Middle frontal gyrus (tissue), 1 donor: ENCODE results near the gene CEP128.

Experiments used
- DNase-seq: peaks from one replicate; pipeline ENCODE4 v3.0.0-alpha.2; 2015; ENCODE audit warnings: low spot score; ENCODE audit errors: extremely low spot score

The CEP128 gene

DNA sequence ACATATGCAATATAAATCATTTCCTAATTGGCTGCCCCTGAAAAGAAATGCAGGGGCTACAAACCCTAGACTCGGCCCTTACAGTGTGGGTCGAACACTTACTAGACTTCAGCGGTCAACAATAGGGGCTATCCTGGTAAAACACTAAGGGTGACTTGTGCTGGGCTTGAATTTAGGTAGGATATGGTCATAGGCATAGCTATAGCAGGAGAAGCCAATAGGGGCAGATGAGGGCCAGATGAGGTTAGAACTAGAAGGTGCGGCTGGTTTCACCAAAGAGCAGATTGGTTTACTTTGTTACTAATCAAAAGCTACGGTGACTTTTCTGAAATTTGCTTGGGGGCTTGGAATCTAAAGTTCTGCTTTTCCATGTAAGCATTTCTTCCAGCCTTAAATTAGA, 447.9 kb downstream of the CEP128 start:
- DNase-seq = no peak

DNA sequence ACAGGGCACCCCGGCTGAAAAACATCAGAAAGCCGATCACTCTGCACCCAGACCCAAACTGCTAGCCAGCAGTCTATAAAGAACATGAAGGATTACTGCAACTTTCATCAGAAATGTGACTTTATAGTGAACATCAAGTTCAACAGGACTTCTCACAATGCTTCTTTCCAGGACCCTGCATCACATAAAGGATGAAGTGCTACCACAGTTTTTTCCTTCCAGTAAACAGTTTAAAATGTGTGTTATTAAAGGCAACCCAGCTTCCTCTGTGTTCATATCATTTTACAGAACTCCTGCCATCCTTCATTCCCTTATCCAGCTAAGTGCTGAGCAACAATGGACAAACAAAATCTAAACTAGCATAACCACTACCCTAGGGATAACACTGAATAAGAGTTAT, 449.9 kb downstream of the CEP128 start:
- no peak for DNase-seq

DNA sequence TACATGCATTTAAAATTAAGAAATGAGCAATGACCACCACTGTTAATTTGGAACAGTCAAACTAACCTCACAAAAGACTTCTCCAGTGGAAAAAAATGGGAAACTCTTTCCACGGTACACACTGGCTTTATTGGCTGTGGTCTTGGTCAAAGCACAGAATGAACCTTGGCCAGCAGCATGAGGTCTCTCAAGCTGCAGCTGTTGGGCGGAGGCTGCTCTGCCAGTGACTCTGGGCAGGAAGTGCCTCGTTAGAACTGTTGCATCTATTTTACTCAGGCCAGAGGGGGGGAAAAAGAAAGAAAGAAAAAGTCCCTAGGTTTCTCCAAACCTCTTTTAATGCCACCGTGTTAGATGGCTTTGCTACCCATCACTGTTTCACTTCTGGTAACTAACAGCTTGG, 450.4 kb downstream of the CEP128 start:
- no peak for DNase-seq

DNA sequence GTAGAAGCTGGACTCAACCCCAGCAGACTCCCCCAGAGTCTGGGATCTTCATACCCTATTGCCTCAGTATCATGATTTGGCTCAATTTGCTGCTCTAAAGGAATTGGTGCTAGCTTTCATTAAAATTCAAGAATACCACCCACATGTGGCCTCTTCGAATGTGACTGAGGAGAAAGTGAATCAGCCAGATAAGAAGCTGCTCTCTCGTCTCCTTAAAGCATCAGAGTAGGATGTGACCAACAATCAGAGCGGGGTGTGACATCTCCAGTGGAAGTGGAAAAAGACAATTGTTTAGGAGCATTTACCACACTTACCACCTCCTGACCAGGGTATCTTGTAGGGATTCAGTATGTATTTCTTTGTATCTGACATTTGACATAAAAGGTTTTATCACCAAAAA, 452.0 kb downstream of the CEP128 start:
- DNase-seq = no peak

DNA sequence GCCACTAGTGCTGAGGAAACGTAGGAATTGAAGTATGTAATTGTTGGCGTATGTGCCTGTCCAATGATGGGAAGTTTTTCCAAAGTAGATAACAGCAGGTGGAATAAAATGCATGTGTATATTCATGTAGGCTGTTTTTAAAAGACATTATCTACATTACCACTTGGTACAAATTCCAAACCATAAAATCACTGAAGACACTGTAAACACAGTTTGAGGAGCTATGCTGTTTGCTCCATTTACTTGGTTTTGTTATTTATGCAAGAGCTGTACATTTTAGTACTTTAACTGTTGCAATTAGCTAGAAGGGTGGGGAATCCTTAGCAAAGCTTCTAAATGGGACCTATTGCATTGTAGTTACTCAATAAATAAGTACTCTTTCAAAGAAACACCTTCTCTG, 455.8 kb downstream of the CEP128 start:
- DNase-seq = no peak

DNA sequence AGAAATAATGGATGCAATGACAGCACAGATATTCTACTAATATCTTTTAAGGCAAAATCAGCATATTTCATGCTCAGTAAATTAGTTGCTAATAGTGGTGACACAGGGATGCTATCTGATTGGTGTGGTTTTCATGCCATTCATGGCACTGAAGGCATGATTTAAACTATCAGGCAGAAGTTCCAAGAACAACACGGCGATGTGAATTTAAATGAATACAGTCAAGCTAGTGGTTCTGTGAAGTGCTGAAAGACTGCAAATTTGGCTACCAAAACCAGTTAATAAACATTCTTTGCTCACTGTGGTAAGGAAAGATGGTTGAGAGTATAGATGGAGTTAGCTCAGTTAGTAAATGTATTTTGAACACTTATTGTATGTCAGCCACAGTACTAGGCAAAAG, 458.2 kb downstream of the CEP128 start:
- DNase-seq = no peak

DNA sequence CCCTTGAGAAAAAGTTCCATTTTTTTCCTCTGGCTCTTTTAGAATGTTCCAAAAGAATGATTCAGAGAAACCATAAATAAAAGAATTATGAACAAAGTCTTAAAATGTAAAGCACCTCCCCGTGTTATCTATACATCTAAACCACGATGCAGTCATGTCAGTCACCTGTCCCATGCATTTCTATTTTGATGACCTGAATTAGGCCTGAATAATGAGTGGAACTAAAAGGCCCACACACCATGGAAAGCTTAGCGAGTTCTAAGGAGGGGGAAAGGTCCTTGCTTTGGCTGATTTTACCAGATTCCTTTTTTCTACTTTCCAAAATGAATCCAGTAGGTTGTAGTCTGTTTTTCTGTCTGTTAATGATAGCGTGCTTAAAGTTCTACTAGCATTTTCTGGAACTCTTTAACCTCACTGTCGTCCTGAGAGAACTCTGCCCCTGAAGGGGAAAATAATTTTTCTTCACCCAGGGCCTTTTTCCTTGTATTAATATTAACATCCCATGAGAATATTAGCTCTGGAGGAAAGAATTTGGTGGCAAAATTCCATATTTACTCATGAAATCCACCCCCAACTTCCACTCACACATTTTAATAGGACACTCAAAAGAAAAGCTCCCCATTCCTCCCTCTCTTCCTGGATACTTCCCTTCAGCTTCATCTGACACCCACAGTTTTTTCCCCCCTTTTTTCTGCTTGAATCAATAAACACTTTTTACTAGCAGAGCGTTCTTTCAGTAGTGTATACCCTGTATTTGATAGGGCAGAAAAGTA, 464.0 kb downstream of the CEP128 start:
- no peak for DNase-seq

DNA sequence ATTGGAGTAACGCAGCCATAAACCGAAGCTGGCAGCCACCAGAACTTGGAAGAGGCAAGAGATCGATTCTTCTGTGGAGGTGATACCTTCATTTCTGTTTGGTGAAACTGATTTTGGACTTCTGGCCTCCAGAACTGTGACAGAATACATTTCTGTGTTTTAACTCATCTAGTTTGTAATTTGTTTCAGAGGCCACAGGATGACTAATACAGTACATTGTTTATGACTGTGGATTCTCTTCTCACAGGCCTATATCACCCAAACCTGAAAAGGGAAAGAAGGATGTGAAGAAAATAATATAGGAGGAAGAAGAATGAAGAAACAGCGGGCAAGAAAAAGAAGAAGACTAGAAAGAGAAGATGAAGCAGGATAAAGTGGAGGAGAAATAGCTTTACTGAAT, 466.5 kb downstream of the CEP128 start:
- DNase-seq = no peak

DNA sequence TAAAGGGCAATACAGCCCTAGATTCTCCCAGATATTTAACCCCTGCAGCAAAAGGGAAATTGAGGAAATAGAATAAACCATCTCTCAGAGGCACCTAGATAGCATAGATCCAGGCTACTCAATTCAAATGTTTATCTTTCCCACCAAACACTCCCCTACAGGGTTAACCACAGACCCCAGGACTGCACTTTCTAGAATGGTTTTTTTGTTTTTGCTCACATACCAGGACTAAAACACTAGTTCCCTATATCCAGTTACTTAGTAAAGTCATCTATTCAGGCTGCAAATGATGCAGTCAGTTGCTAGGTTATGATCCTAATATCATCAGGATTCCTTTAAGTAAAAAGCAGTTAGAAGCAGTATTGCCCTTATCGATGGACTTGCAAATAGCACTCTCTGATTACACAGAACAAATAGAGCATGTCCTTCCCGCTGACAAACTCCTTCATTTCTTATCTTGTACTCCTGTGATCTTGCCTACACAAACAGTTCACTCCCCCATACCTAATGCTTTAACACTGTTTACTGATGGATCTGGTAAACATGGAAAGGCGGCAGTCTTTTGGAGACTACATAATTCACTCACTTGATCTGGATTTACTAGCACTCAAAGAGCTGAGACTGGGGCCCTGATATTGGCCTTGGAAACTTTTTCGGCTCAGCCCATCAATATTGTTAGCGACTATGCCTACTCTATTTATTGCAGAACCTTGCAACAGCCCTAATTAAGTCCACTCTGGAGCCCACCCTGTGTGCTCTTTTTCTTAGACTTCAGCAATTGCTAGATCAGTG, 473.0 kb downstream of the CEP128 start:
- no peak for DNase-seq

DNA sequence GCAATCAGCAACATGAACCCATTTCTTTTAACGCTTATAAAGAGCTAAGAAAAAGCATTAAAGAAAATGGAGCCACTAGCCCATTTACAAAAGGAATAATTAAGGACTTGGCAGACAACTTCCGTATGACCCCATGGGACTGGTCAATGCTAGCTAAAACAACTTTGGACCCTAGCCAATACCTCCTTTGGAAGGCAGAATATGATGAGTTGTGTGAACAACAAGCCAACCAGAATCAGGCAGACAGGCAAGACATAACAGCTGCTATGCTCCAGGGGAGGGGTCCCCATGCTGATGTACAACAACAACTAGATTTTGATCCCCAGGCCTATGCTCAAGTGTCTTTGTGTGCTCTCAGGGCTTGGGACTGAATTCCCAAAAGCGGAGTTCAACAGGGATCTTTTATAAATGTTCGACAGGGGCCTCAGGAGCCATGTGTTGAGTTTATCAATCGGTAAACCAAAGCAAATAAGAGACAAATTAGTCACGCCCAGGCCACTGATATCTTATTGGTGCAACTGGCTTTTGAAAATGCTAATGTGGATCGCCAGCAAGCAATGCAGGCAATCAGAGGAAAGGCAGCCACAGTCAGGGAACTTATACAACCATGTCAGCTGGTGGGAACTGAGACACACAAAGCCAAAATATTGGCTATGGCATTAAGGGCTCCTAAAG, 475.9 kb downstream of the CEP128 start:
- DNase-seq = no peak

DNA sequence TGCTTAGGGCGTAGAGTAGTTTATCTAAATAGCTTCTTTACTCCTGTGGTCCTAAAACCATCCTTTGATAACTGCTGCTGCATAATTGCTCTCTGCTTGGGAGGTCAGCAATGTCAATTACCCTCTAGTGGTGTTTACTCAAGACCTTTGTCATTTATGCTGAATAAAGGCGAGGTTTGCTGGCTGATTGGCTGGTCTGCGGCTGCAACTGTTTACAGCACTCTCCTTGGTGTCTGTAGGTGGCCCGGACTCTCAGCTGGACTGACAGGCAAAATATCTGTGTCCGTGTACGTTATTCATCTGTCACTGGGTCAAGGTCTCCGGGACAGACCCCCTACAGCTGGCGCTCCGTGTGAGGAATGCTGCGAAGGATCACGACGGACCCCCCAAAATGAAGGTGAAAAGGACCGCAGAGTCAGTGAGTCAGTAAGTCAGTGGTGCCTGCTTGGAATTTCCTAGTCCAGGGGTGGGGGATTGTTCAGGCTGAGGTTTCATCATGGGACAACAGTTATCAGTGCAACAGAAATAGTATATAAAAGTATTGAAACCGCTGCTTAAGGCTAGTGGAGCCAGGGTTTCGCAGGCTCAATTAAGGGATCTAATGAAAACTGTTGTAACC, 476.9 kb downstream of the CEP128 start:
- no peak for DNase-seq

DNA sequence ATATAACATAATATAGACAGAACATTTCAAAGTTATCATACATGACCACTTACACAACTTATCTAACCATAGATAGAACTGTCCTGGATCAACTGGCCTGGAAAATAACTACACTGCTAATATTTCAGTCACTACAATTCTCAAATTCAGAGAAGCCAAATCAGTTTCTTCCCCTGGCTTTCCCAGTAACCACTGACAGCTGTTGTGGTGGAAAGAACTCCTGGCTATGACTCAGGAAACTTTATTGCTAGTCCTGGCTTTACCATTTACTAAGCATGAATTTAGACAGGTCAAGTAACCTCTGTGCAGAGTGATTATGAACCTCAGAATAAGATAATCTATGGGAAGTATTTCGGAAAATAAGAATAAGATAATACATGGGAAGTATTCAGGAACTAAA, 485.3 kb downstream of the CEP128 start:
- no peak for DNase-seq

DNA sequence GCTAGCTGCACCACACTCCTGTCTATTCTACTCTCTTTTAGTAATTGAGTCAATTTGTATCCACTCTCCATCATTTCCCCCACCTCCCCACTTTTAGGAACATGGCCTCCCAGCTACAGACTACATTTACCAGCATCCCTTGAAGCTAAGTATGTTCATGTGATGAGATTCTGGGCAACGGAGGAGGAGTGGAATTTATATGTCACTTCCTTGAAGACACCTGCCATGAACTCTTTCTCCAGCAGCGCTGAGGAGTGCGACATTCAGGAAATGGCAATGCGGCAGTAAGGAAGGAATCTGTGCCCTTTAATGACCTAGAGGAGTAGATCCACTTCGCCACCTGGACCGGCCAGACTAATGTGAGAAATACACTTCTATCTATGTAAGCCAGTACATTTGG, 486.5 kb downstream of the CEP128 start:
- DNase-seq = no peak

DNA sequence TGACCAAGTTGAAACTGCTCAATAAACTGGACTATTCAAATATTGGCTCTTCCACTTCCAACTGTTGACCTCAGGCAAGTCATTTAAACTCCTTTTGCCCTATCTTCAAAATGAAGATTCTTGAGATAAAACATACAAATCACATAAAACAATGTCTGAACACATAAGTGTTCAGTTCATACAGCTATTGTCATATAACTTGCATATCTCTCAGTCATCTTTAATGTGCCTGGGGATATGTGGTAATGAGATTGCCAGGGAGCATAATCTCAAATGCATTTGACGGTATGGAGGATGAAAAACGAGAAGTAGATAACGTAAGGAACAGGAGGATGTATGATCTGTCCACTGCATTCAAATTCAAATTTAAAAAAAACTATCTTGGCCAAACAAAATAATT, 493.3 kb downstream of the CEP128 start:
- DNase-seq = no peak

DNA sequence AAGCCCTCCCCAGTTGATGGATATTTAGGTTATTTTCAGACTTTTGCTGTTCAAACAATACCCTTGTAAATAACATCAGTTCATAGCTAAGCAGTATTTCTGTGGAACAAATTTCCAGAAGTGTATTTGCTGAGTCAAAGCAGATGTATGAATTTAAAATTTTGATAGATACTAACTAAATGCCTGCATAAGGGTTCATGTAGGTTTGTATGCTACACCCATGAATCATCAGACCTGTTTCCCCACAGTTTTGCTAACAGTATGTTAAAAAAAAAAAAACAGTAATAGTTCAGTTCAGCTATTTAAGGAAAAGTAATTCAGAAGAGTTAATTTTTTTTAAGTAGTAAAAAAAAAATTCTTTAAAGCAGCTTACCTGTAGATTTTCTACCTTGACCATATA, 494.1 kb downstream of the CEP128 start:
- no peak for DNase-seq
